Osteoblast (primary cell): ENCODE results near the gene BCAS3. TPM values are rescaled to one million over a fixed set of nuclear protein-coding genes. Genes with fewer than 3 reads are reported as not detected.

Source experiments
- DNase-seq: peaks from one replicate; pipeline ENCODE4 v3.0.0; 2011; ENCODE audit warnings: low spot score, mixed read lengths; ENCODE audit not compliant: insufficient read length; ENCODE audit errors: missing footprints
- H2AFZ ChIP-seq: 2 replicates; pipeline ENCODE4 v1.6.0; 2011; ENCODE audit warnings: mild to moderate bottlenecking, low read length
- H3K27ac ChIP-seq: 2 replicates; pipeline ENCODE4 v1.5.1; 2011; ENCODE audit warnings: mild to moderate bottlenecking, low read depth, low read length, moderate library complexity
- H3K27me3 ChIP-seq: 2 replicates; pipeline ENCODE4 v1.6.0; 2012; ENCODE audit warnings: mild to moderate bottlenecking, control low read depth, inconsistent platforms, low read length, moderate library complexity; ENCODE audit not compliant: insufficient read depth
- H3K36me3 ChIP-seq: 2 replicates; pipeline ENCODE4 v1.5.1; 2011; ENCODE audit warnings: mild to moderate bottlenecking, low read length, control low read depth, moderate library complexity; ENCODE audit not compliant: insufficient read depth
- H3K4me1 ChIP-seq: 2 replicates; pipeline ENCODE4 v1.5.1; 2011; ENCODE audit warnings: mild to moderate bottlenecking, low read length, control low read depth, moderate library complexity; ENCODE audit not compliant: insufficient read depth
- H3K4me2 ChIP-seq: 2 replicates; pipeline ENCODE4 v1.6.0; 2011; ENCODE audit warnings: mild to moderate bottlenecking, low read length; ENCODE audit not compliant: insufficient read depth
- H3K4me3 ChIP-seq: fragments of 200-600 bp; sonication (generic); 3 replicates; pipeline ENCODE4 v1.5.1; 2012; ENCODE audit warnings: mild to moderate bottlenecking, low read length, inconsistent platforms; ENCODE audit not compliant: insufficient read depth
- H3K79me2 ChIP-seq: 2 replicates; pipeline ENCODE4 v1.6.0; 2012; ENCODE audit warnings: mild to moderate bottlenecking, low read length, control low read depth, inconsistent platforms; ENCODE audit not compliant: insufficient read depth
- H3K9me3 ChIP-seq: 2 replicates; pipeline ENCODE4 v1.5.1; 2011; ENCODE audit warnings: low read depth, low read length, control low read depth
- H4K20me1 ChIP-seq: 2 replicates; pipeline ENCODE4 v1.6.0; 2012; ENCODE audit warnings: mild to moderate bottlenecking, low read length, control low read depth; ENCODE audit not compliant: insufficient read depth
- total RNA-seq: library from RNA; depleted of rRNA; stranded (reverse); fragments of >200 nt; gene quantifications from 2 replicates; pipeline ENCODE4 v1.2.3, GENCODE V29; 2012
- TF ChIP-seq, protein P1 (sequence below): IDR thresholded peaks from 2 replicates; pipeline ENCODE4 v1.5.1; 2011; ENCODE audit warnings: mild to moderate bottlenecking, low read depth, low read length, moderate library complexity; ENCODE audit errors: extremely low read depth

The BCAS3 gene
- total RNA-seq, 1 donor, result 31.5 TPM

DNA sequence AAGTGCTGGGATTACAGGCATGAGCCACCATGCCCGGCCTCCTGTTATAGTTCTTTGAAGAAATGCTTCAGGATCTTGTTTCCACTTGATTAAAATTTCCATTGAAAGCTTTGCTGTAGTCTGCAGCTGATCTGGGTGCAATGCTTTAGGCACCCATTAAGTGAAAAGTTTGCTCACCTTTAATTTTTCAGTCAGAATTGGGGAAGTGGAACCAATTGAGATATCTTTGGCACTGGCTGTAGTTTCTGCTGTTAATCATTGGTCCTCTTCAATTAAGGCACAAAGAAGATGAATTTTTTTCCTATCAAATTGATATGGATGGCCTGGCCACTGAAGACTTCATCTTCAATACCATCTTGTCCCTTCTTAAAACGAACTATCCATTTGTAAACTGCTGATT, 385.9 kb downstream of the BCAS3 start:
- Histone ChIP-seq H4K20me1 (no peaks in the 10 kb centered on the region), H3K4me1 (peaks cover 16% of the 10 kb centered on the region), H3K36me3 (no peaks in the 10 kb centered on the region), H3K79me2 (no peaks in the 10 kb centered on the region), H3K27ac (no peak overlapping the region), H3K9me3 (no peaks in the 10 kb centered on the region), H2AFZ (no peak overlapping the region), H3K4me2 (no peak overlapping the region), H3K27me3 (no peaks in the 10 kb centered on the region), H3K4me3 (no peak overlapping the region)
- no peak for DNase-seq
- TF ChIP-seq, protein P1, sequence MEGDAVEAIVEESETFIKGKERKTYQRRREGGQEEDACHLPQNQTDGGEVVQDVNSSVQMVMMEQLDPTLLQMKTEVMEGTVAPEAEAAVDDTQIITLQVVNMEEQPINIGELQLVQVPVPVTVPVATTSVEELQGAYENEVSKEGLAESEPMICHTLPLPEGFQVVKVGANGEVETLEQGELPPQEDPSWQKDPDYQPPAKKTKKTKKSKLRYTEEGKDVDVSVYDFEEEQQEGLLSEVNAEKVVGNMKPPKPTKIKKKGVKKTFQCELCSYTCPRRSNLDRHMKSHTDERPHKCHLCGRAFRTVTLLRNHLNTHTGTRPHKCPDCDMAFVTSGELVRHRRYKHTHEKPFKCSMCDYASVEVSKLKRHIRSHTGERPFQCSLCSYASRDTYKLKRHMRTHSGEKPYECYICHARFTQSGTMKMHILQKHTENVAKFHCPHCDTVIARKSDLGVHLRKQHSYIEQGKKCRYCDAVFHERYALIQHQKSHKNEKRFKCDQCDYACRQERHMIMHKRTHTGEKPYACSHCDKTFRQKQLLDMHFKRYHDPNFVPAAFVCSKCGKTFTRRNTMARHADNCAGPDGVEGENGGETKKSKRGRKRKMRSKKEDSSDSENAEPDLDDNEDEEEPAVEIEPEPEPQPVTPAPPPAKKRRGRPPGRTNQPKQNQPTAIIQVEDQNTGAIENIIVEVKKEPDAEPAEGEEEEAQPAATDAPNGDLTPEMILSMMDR, result no peak

DNA sequence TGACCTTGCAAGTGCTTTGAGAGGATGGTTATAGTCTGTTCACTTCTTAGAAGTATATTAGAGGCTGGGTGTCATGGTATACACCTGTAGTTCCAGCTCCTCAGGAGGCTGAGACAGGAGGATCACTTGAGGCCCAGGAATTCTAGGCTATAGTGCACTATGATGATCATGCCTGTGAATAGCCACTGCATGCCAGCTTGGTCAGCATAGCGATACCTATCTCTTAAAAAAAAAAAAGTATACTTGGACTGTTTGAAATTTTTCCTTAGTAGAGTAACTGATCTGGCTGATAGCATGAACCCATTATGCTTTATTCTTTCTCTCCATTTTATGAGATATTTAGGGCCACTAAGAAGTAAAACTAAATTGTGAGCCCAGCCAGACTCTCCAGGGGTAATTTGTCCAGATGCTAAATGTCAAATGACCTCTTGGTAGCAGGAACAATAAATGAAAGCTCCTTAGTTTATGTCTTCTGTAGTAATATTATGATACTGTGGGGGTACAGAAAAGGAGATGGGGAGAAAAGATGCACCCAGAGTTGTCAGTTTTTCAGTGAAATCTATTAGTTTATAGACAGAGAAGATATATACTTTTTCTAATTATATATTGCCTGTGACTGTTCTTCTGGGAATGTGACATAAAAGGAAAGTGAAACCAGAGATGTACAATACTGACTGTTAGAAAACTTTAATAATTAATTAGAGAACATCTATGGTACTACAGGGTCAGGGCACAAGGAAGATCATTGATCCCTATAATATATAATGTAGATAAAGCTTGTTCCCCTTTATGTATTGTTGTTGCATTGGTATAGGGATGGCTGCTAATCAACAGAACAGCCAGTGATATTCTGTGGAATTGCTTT, 386.7 kb downstream of the BCAS3 start:
- H3K36me3 ChIP-seq, result no peaks in the 10 kb centered on the region
- H3K4me1 ChIP-seq, result peaks cover 16% of the 10 kb centered on the region
- no peaks in the 10 kb centered on the region for H3K9me3 ChIP-seq
- no peaks in the 10 kb centered on the region for H4K20me1 ChIP-seq
- H3K4me2 ChIP-seq, result peak overlapping the region; percentile 57
- DNase-seq, result no peak
- H2AFZ ChIP-seq, result no peak overlapping the region
- H3K27ac ChIP-seq, result peak overlapping the region; percentile 55
- H3K27me3 ChIP-seq, result no peaks in the 10 kb centered on the region
- TF ChIP-seq, protein P1, result no peak
- H3K4me3 ChIP-seq, result no peak overlapping the region
- H3K79me2 ChIP-seq, result no peaks in the 10 kb centered on the region

DNA sequence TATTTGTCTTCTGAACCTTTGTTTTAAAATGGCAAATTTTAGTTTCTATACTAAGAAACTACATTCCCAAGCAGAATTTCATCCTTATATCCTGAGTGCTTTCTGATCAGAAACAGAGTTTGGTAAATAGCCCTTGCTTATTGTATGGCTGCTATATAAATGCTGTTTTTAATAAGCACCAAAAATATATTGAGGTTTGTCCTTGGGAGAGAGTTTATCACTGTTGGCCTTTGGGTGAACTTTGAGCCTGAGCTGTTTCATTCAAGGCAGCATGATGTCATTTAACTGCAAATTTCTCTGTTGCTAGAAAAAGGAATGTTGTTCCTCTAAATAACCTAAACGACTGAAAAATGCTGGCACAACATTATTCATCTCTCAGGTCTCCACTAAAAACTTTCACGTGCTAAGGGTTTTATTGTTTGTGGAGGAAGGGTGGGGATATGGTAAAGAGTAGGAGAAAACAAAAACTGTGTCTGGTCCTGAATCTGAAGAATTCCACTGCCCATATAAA, 387.7 kb downstream of the BCAS3 start:
- peaks cover 16% of the 10 kb centered on the region for H3K4me1 ChIP-seq
- H3K79me2 ChIP-seq, result no peaks in the 10 kb centered on the region
- no peaks in the 10 kb centered on the region for H3K27me3 ChIP-seq
- TF ChIP-seq, protein P1, result no peak
- H2AFZ ChIP-seq, result no peak overlapping the region
- H3K4me2 ChIP-seq, result peak overlapping the region; percentile 43
- H3K36me3 ChIP-seq, result no peaks in the 10 kb centered on the region
- H4K20me1 ChIP-seq, result no peaks in the 10 kb centered on the region
- H3K27ac ChIP-seq, result peak overlapping the region; percentile 55
- no peak overlapping the region for H3K4me3 ChIP-seq
- peak; percentile 68 for DNase-seq
- no peaks in the 10 kb centered on the region for H3K9me3 ChIP-seq

DNA sequence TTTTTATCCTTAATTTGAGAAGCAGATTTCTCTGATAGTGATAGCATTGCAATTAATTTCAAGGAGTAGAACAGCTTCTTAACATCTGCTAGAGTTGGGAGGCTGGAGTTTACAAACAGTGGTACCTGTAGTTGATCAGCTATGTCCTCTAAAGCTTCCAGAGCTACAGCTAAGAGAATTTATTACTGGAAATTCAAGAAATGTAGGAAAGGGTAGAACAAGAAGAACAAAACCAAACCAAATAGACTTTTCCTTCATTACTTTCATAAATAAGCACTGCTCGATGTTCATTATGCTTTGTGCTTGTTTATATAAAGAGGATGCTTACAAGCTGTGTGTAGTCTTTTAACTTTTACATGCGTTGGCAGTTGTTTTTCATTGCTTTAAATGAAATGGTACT, 388.4 kb downstream of the BCAS3 start:
- Histone ChIP-seq H3K9me3 (no peaks in the 10 kb centered on the region), H3K4me1 (peaks cover 16% of the 10 kb centered on the region), H2AFZ (no peak overlapping the region), H3K27me3 (no peaks in the 10 kb centered on the region), H3K36me3 (no peaks in the 10 kb centered on the region), H3K27ac (no peak overlapping the region), H4K20me1 (no peaks in the 10 kb centered on the region), H3K79me2 (no peaks in the 10 kb centered on the region), H3K4me3 (no peak overlapping the region), H3K4me2 (no peak overlapping the region)
- DNase-seq, result no peak
- TF ChIP-seq, protein P1, result no peak
